GM12878 (cell line): Measurements from ENCODE around the gene NRXN3. TPM values are rescaled to one million over a fixed set of nuclear protein-coding genes. Genes with fewer than 3 reads are reported as not detected.

Source experiments
- NR2C1 ChIP-seq: fragments of 450-650 bp; IDR thresholded peaks from 2 replicates; pipeline ENCODE4 v1.6.1; 2017; ENCODE audit warnings: antibody characterized with exemption, mild to moderate bottlenecking, moderate library complexity
- NRF1 ChIP-seq: conservative IDR thresholded peaks from 2 replicates; pipeline ENCODE4 v1.6.1; 2011; ENCODE audit warnings: mild to moderate bottlenecking, low read depth, low read length, improper control_type of control experiment
- POLR2A ChIP-seq: IDR thresholded peaks from 2 replicates; pipeline ENCODE4 v1.6.1; 2011; ENCODE audit warnings: low read depth, mild to moderate bottlenecking, low read length
- PRDM15 ChIP-seq: fragments of 450-650 bp; formaldehyde crosslinking; IDR thresholded peaks from 2 replicates; pipeline ENCODE4 v1.4.0; 2020; ENCODE audit warnings: mild to moderate bottlenecking, moderate library complexity
- REST ChIP-seq: IDR thresholded peaks from 2 replicates; pipeline ENCODE4 v1.6.1; 2012; ENCODE audit warnings: mild to moderate bottlenecking, low read depth, low read length
- TAF1 ChIP-seq: IDR thresholded peaks from 2 replicates; pipeline ENCODE4 v1.6.1; 2011; ENCODE audit warnings: mild to moderate bottlenecking, low read depth, low read length, borderline replicate concordance
- USF1 ChIP-seq: IDR thresholded peaks from 2 replicates; pipeline ENCODE4 v1.6.1; 2011; ENCODE audit warnings: borderline replicate concordance, low read depth, mild to moderate bottlenecking, moderate library complexity, mixed read lengths, low read length; ENCODE audit not compliant: insufficient read depth; ENCODE audit errors: extremely low read length
- polyA plus RNA-seq, 11 experiments: library from polyadenylated mRNA; depleted of rRNA in 4 of 11; unstranded in 6 of 11; stranded (reverse) in 5 of 11; fragments of >200 nt; fragmentation: Nextera tagmentation in 4 of 11; fragmentation: Illumina TruSeq in 1 of 11; extraction: Ambion mirVana in 4 of 11; extraction: Trizol in 1 of 11; gene quantifications; 1 replicate in 1 of 11; 2 replicates in 10 of 11; pipeline versions ENCODE4 v1.2.1 to v1.2.3, GENCODE V29; 2011 to 2016; ENCODE audit warnings: inconsistent platforms in 2 of 11, missing spikeins in 2 of 11, low read depth in 1 of 11
- total RNA-seq, 4 experiments: library from RNA; depleted of rRNA in 3 of 4; stranded (reverse); fragments of >200 nt in 3 of 4; fragmentation: Illumina TruSeq in 1 of 4; extraction: Trizol in 1 of 4; gene quantifications; 2 replicates each; pipeline versions ENCODE4 v1.2.1 to v1.2.3, GENCODE V29; 2013 to 2021

The NRXN3 gene
- total and polyA plus RNA-seq, 10 of the 15 experiments (the other 5 are each of a cell fraction or from before 2014, with no cell fraction given): 0.52 to 3.3 (median 1.4) TPM

GRCh38 chr14:79729731-79730130, 1559.6 kb downstream of the NRXN3 start (continued):
- no peak for TF ChIP-seq REST
- no peak for TF ChIP-seq POLR2A
- TF ChIP-seq NRF1: no peak
- no peak for TF ChIP-seq NR2C1
- TF ChIP-seq PRDM15 (CRISPR knock-in tag): no peak
- TF ChIP-seq USF1: no peak
- no peak for TF ChIP-seq TAF1
